ENCODE results near the gene RNF112. TPM values are rescaled to one million over a fixed set of nuclear protein-coding genes. Genes with fewer than 3 reads are reported as not detected.
"Not testable (repeated sequence)": the region's sequence is repeated elsewhere in the genome, so short reads cannot be mapped to it uniquely, and the experiment has no call there.

Gene RNF112
- total RNA-seq, 2 experiments from 2014 or later = 0.47 TPM; not detected in 1

GRCh38 chr17:19457830-19458271, 46.8 kb downstream of the RNF112 start:
- Histone ChIP-seq H3K4me1 (ENCODE audit: insufficient read depth, low read length, poor library complexity, severe bottlenecking) (peaks cover 41% of the 10 kb centered on the region), H3K4me2 (ENCODE audit: low read length) (no peak overlapping the region), H3K36me3 (ENCODE audit: insufficient read depth, low read length) (no peaks in the 10 kb centered on the region), H3K79me2 (ENCODE audit: insufficient read depth, low read depth, low read length) (no peaks in the 10 kb centered on the region), H3K4me3 (ENCODE audit: low read depth, low read length, poor library complexity, severe bottlenecking) (no peak overlapping the region), H2AFZ (ENCODE audit: low read length) (no peak overlapping the region), H3K9me2 (ENCODE audit: insufficient read depth, low read length) (no peaks in the 10 kb centered on the region), H3K27ac (ENCODE audit: low read depth, low read length, poor library complexity, severe bottlenecking) (no peak overlapping the region), H3K9me3 (ENCODE audit: low read length) (no peaks in the 10 kb centered on the region), H4K20me1 (ENCODE audit: insufficient read depth, low read length) (no peaks in the 10 kb centered on the region)
- POLR2A ChIA-PET = interaction anchor here (0.6 kb wide), 1 partner anchor 73 kb away, joined by 3 read pairs; no protein-coding TSS in a partner anchor
- DNase-seq (ENCODE audit: low spot score) = no peak
- no peak for TF ChIP-seq EZH2phosphoT487 (IDR thresholded peaks at IDR 0.05; ENCODE audit: borderline replicate concordance, low read depth, low read length)
- TF ChIP-seq CTCF (conservative IDR thresholded peaks at IDR 0.05; ENCODE audit: low read length) = no peak
- intact Hi-C loops (cut with micrococcal nuclease; ENCODE audit: unreplicated experiment) = no loop called here
- CTCF ChIA-PET (ENCODE audit: unreplicated experiment) = no interaction called here
- no TSS peak for BruUV-seq (replicated peaks)

GRCh38 chr17:19458481-19458880, 47.4 kb downstream of the RNF112 start:
- BruUV-seq (replicated peaks); H4K20me1 ChIP-seq (ENCODE audit: insufficient read depth, low read length); H3K79me2 ChIP-seq (ENCODE audit: insufficient read depth, low read depth, low read length); H3K36me3 ChIP-seq (ENCODE audit: insufficient read depth, low read length); H2AFZ ChIP-seq (ENCODE audit: low read length); CTCF ChIA-PET (ENCODE audit: unreplicated experiment); DNase-seq (ENCODE audit: low spot score); H3K9me3 ChIP-seq (ENCODE audit: low read length); H3K4me3 ChIP-seq (ENCODE audit: low read depth, low read length, poor library complexity, severe bottlenecking); H3K27ac ChIP-seq (ENCODE audit: low read depth, low read length, poor library complexity, severe bottlenecking); H3K4me2 ChIP-seq (ENCODE audit: low read length); H3K9me2 ChIP-seq (ENCODE audit: insufficient read depth, low read length); intact Hi-C loops (cut with micrococcal nuclease; ENCODE audit: unreplicated experiment): not testable (repeated sequence)
- H3K4me1 ChIP-seq (ENCODE audit: insufficient read depth, low read length, poor library complexity, severe bottlenecking) = peaks cover 48% of the 10 kb centered on the region
- POLR2A ChIA-PET = interaction anchor here (0.6 kb wide), 1 partner anchor 9 kb away, joined by 3 read pairs; no protein-coding TSS in a partner anchor

- CTCF ChIA-PET (ENCODE audit: unreplicated experiment); H3K36me3 ChIP-seq (ENCODE audit: insufficient read depth, low read length): not testable (repeated sequence)
These were observed 48.1 kb downstream of the RNF112 start for GRCh38 chr17:19459018-19459655.

More at GRCh38 chr17:19459018-19459655, 48.1 kb downstream of the RNF112 start:
- POLR2A ChIA-PET = interaction anchor here (0.6 kb wide), 1 partner anchor 10 kb away, joined by 3 read pairs; no protein-coding TSS in a partner anchor
- DNase-seq (ENCODE audit: low spot score); H3K9me3 ChIP-seq (ENCODE audit: low read length); intact Hi-C loops (cut with micrococcal nuclease; ENCODE audit: unreplicated experiment); H3K9me2 ChIP-seq (ENCODE audit: insufficient read depth, low read length); H4K20me1 ChIP-seq (ENCODE audit: insufficient read depth, low read length); H3K27ac ChIP-seq (ENCODE audit: low read depth, low read length, poor library complexity, severe bottlenecking); H3K4me3 ChIP-seq (ENCODE audit: low read depth, low read length, poor library complexity, severe bottlenecking); BruUV-seq (replicated peaks); H3K79me2 ChIP-seq (ENCODE audit: insufficient read depth, low read depth, low read length); H2AFZ ChIP-seq (ENCODE audit: low read length): not testable (repeated sequence)
- H3K4me2 ChIP-seq (ENCODE audit: low read length) = 0 out of 2 replicates have a peak overlapping the region, but pooled peaks have one; percentile 59
- peaks cover 54% of the 10 kb centered on the region for H3K4me1 ChIP-seq (ENCODE audit: insufficient read depth, low read length, poor library complexity, severe bottlenecking)

Measured in OCI-LY7 (cell line).